Measurements from ENCODE around the gene ATXN7L1.

ATXN7L1 gene

GRCh38 chr7:105639667-105640493 lies 236.5 kb downstream of the ATXN7L1 start:
- DNase-seq, result no peak

- no peak for DNase-seq
Measured at GRCh38 chr7:105638902-105639495, 237.4 kb downstream of the ATXN7L1 start.

- DNase-seq, result no peak
Measured at GRCh38 chr7:105638334-105638733, 238.1 kb downstream of the ATXN7L1 start.

- no peak for DNase-seq
Measured at GRCh38 chr7:105637755-105638154, 238.6 kb downstream of the ATXN7L1 start.

GRCh38 chr7:105636982-105637381 lies 239.4 kb downstream of the ATXN7L1 start:
- no peak for DNase-seq

GRCh38 chr7:105635197-105635596 lies 241.2 kb downstream of the ATXN7L1 start:
- DNase-seq, result no peak

GRCh38 chr7:105625986-105626385 lies 250.4 kb downstream of the ATXN7L1 start:
- DNase-seq, result no peak

GRCh38 chr7:105623906-105624305 lies 252.5 kb downstream of the ATXN7L1 start:
- DNase-seq, result no peak

GRCh38 chr7:105623378-105623777 lies 253.0 kb downstream of the ATXN7L1 start:
- no peak for DNase-seq

GRCh38 chr7:105622106-105622731 lies 254.2 kb downstream of the ATXN7L1 start:
- DNase-seq, result no peak

GRCh38 chr7:105621617-105622016 lies 254.8 kb downstream of the ATXN7L1 start:
- DNase-seq, result no peak

GRCh38 chr7:105621176-105621575 lies 255.2 kb downstream of the ATXN7L1 start:
- no peak for DNase-seq

GRCh38 chr7:105619590-105619989 lies 256.8 kb downstream of the ATXN7L1 start:
- no peak for DNase-seq

- DNase-seq, result no peak
Measured at GRCh38 chr7:105618016-105618296, 258.4 kb downstream of the ATXN7L1 start.

GRCh38 chr7:105617280-105618015 lies 259.0 kb downstream of the ATXN7L1 start:
- no peak for DNase-seq

- DNase-seq, result no peak
Measured at GRCh38 chr7:105614341-105614840, 262.0 kb downstream of the ATXN7L1 start.

GRCh38 chr7:105613611-105614330 lies 262.6 kb downstream of the ATXN7L1 start:
- DNase-seq, result no peak

- no peak for DNase-seq
Measured at GRCh38 chr7:105612806-105613205, 263.6 kb downstream of the ATXN7L1 start.

GRCh38 chr7:105611856-105612775 lies 264.3 kb downstream of the ATXN7L1 start:
- DNase-seq, result no peak

GRCh38 chr7:105610165-105610930 lies 266.1 kb downstream of the ATXN7L1 start:
- no peak for DNase-seq

All from stimulated activated CD4-positive, alpha-beta T cell treated with anti-CD3 and anti-CD28 coated beads, Interleukin-4, amount 100 ng/mL, for 4 hours (primary cell).